WI38 (cell line): Measurements from ENCODE around the gene LUC7L2.
"Not testable (repeated sequence)": the region's sequence is repeated elsewhere in the genome, so short reads cannot be mapped to it uniquely, and the experiment has no call there.

ENCODE experiments used
- H3K4me3 ChIP-seq: 2 replicates; pipeline ENCODE4 v1.5.1; 2011; ENCODE audit warnings: low read depth, mild to moderate bottlenecking, control low read depth, low read length
- CTCF ChIP-seq: IDR thresholded peaks from 2 replicates; pipeline ENCODE4 v1.5.1; 2012; ENCODE audit warnings: low read depth, mild to moderate bottlenecking, control low read depth, low read length

The LUC7L2 gene

GRCh38 chr7:139403601-139404000 is 43.9 kb downstream of the LUC7L2 start:
- H3K4me3 ChIP-seq = no peak overlapping the region
- no peak for TF ChIP-seq CTCF

- H3K4me3 ChIP-seq = no peak overlapping the region
- TF ChIP-seq CTCF = no peak
These were observed 47.9 kb downstream of the LUC7L2 start for GRCh38 chr7:139407555-139407954.

DNA sequence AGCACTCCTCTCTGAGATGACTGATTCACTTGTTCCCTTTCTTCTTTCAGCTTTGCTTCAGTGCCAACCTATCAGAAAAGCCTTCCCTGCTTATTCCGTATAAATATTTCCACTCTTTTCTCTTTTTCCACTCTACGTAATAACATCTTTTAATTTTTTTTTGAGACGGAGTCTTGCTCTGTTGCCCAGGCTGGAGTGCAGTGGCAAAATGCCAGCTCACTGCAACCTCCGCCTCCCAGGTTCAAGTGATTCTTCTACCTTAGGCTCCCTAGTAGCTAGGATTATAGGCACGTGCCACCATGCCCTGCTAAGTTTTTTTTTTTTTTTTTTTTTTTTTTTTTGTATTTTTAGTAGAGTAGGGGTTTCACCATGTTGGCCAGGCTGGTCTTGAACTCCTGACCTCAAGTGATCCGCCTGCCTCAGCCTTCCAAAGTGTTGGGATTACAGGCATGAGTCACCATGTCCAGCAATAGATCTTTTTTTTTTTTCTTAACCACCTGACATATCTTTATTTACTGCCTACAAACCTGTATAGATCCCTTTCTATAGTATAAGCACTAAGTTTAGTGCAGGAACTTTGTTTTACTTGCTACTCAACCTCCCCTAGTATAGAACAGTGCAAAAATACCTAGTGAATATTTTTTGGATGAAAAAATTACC is 55.2 kb downstream of the LUC7L2 start:
- H3K4me3 ChIP-seq = not testable (repeated sequence)

DNA sequence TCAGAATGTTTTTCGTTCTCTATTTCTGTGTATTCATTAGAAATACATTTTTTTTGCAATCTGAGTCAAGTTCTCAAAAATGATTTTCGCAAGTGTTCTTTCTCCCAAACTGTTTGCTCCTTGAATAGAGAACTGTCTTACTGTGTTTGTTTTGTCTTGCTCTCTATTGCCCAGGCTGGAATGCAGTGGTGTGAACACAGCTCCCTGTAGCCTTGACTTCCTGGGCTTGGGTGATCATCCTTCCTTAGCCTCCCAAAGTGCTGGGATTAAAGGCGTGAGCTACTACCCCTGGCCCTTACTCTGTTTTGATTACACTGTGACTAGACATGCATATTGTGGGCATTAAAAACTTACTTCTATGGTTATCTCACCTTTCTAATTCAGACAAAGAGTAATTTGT is 56.7 kb downstream of the LUC7L2 start:
- H3K4me3 ChIP-seq = no peak overlapping the region
- TF ChIP-seq CTCF = no peak

GRCh38 chr7:139417478-139417877 is 57.8 kb downstream of the LUC7L2 start:
- no peak for TF ChIP-seq CTCF

GRCh38 chr7:139421123-139421522 is 61.4 kb downstream of the LUC7L2 start:
- TF ChIP-seq CTCF = no peak
- H3K4me3 ChIP-seq = no peak overlapping the region

More at GRCh38 chr7:139417478-139417877, 57.8 kb downstream of the LUC7L2 start:
- no peak overlapping the region for H3K4me3 ChIP-seq

DNA sequence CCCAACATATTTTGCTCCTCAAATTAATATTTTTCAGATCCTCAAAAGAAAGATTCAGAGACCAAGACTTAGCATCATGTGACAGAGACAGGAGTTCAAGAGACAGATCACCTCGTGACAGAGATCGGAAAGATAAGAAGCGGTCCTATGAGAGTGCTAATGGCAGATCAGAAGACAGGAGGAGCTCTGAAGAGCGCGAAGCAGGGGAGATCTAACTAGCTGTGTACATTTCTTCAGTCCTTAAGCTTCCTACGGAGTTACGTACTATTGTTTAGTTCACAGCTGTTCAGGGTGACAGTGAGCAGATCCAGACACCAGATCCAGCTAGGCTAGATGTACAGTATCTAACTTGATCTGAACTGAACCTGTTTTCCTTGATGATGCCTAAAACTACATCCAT is 62.4 kb downstream of the LUC7L2 start:
- no peak overlapping the region for H3K4me3 ChIP-seq
- TF ChIP-seq CTCF = no peak

- no peak overlapping the region for H3K4me3 ChIP-seq
- TF ChIP-seq CTCF = no peak
These were observed 63.4 kb downstream of the LUC7L2 start for GRCh38 chr7:139423091-139423490.
